ENCODE measurements around the gene UBE2I. TPM values are rescaled to one million over a fixed set of nuclear protein-coding genes. Genes with fewer than 3 reads are reported as not detected.
A peak's percentile ranks its signal among the peaks of the same experiment; 100 is the strongest.
"Not testable (repeated sequence)": the region's sequence is repeated elsewhere in the genome, so short reads cannot be mapped to it uniquely, and the experiment has no call there.

UBE2I gene
- 202 TPM for polyA plus RNA-seq (2013, experiment 1 of 2; ENCODE audit: insufficient read length)
- polyA plus RNA-seq (2013, experiment 2 of 2; ENCODE audit: insufficient read length): 131 TPM

GRCh38 chr16:1308977-1309885, at the start of gene UBE2I:
Gene UBE2I, plus strand, starts transcription at chr16:1309636. Its CDS starts 4,395 bp downstream, at chr16:1314031.
- peak; percentile 98 for DNase-seq

- no peak for DNase-seq
Observed at GRCh38 chr16:1259760-1260068, 49.7 kb upstream of the UBE2I start.

- no peak for DNase-seq
Observed at GRCh38 chr16:1260101-1260680, 49.2 kb upstream of the UBE2I start.

- DNase-seq: no peak
Observed at GRCh38 chr16:1261131-1261892, 48.1 kb upstream of the UBE2I start.

GRCh38 chr16:1262210-1262845, 47.1 kb upstream of the UBE2I start:
- no peak for DNase-seq

GRCh38 chr16:1262846-1263221, 46.6 kb upstream of the UBE2I start:
- no peak for DNase-seq

GRCh38 chr16:1263591-1264344, 45.7 kb upstream of the UBE2I start:
- DNase-seq: no peak

GRCh38 chr16:1264345-1265089, 44.9 kb upstream of the UBE2I start:
- no peak for DNase-seq

GRCh38 chr16:1265090-1265630, 44.3 kb upstream of the UBE2I start:
- DNase-seq: no peak

GRCh38 chr16:1265826-1266225, 43.6 kb upstream of the UBE2I start:
- DNase-seq: no peak

GRCh38 chr16:1269418-1269817, 40.0 kb upstream of the UBE2I start:
- not testable (repeated sequence) for DNase-seq

- DNase-seq: no peak
Observed at GRCh38 chr16:1271380-1271723, 38.1 kb upstream of the UBE2I start.

- DNase-seq: peak; percentile 7
Observed at GRCh38 chr16:1271724-1272413, 37.6 kb upstream of the UBE2I start.

- no peak for DNase-seq
Observed at GRCh38 chr16:1272453-1273198, 36.8 kb upstream of the UBE2I start.

- DNase-seq: no peak
Observed at GRCh38 chr16:1273816-1274215, 35.6 kb upstream of the UBE2I start.

- no peak for DNase-seq
Observed at GRCh38 chr16:1274767-1275166, 34.7 kb upstream of the UBE2I start.

- DNase-seq: no peak
Observed at GRCh38 chr16:1275791-1276579, 33.5 kb upstream of the UBE2I start.

GRCh38 chr16:1276580-1276878, 32.9 kb upstream of the UBE2I start:
- no peak for DNase-seq

- no peak for DNase-seq
Observed at GRCh38 chr16:1277151-1277598, 32.3 kb upstream of the UBE2I start.
